Myometrial cell (primary cell): ENCODE measurements around the gene NOSTRIN. TPM values are rescaled to one million over a fixed set of nuclear protein-coding genes. Genes with fewer than 3 reads are reported as not detected.

Experiments
- total RNA-seq: library from RNA; depleted of rRNA; stranded (reverse); fragments of >200 nt; gene quantifications from 2 replicates; pipeline ENCODE4 v1.2.3, GENCODE V29; 2015

NOSTRIN gene, protein sequence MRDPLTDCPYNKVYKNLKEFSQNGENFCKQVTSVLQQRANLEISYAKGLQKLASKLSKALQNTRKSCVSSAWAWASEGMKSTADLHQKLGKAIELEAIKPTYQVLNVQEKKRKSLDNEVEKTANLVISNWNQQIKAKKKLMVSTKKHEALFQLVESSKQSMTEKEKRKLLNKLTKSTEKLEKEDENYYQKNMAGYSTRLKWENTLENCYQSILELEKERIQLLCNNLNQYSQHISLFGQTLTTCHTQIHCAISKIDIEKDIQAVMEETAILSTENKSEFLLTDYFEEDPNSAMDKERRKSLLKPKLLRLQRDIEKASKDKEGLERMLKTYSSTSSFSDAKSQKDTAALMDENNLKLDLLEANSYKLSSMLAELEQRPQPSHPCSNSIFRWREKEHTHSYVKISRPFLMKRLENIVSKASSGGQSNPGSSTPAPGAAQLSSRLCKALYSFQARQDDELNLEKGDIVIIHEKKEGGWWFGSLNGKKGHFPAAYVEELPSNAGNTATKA
- total RNA-seq = 0.18 and 0.29 TPM in 2 replicates

DNA sequence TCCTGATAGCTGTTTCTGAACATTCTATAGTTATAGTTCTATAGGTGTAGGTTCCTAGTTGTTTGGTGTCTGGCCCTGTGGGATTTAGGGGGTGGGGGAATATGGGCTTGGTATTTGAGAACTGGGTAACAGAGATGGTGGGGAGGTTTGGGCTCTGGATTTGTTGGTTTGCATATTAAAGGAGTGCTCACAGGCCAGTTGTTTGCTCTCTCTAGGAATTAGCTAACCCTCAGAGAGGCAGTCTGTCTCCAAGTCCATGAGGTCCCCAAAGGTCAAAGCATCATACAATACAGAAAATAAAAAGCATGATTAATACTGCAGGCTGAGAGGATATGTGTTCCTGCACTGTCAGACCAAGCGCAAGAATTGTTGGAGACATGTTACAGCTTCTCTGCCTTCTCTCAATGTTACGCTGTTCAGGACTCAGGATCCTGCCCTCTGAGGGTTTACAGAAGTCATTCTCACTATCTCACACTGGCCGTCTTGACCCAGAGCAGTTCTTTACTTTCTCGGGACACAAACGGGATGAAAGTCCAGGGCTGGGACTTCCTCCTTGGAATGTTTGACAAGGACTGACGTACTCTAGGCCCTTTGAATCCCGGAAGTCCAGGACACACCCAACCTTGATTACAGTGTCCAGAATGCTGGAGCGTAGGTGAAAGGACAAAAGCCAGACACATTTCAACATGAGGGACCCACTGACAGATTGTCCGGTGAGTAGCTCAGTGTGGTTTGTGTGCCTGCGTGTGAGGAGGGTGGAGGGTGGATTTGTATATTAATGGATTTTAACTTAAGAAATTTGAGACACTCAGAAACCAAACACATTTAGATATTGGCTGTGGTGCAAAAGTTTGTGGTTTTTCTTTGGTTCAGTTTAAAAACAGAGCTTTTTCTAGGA, at the start of gene NOSTRIN:
NOSTRIN (plus strand) TSS at position 677 of the 898 bp plus-strand sequence; CDS start at position 687, 10 bp downstream.

DNA sequence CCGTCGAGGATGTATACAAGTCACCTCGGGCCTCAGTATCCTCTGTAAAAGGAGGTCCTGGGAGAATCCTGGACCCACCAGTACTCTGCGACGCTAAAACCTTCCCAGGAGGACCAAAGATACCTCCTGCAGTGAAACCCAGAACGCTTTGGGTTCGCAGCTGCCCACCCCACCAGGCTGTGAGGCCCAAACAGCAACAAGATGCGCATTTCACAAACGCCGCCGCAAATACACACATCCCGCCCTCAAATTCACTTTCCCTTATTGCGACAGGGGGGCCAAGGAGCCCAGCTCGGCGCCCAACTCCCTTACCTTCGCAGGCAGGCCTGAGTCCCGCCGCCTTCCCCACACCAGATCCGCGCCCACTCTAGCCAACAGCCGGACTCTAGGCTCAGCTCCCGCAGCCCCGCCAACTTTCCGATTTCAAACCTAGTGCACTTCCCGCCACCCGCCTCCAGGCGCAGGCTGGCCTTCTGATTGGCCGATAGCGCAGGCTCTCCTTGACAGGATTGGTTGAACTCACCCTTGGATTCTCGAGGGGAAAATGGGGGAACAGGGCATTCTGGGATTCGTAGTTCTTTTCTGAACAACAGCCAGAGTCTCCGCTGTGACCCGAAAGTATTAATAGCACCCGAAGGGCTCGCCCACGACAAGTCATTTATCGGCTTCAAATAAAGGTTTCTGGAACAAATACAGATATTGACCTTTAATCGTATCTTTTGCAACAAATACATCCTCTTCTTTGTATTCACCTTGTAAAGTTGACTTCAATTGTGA, 87.8 kb downstream of the NOSTRIN start, which contains the start of gene SPC25:
SPC25 (minus strand) TSS at position 425 of the 777 bp plus-strand sequence. CDS start 911 bp downstream, outside the sequence.

DNA sequence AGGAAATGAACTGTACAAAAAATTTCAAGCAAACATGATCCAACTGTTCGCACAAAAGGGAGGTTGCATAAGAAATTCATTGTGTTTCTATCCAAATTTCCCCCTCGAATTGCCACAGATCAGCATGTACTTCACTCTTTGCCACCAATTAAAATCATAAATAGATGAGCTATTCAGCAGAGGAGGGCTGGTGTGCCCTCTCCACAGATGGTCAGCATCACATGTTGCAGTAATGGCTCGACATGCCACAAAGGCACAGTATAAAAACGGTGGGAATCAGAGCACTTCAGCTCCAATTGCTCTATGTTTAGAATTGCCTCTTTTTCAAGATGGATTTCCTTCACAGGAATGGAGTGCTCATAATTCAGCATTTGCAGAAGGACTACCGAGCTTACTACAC, 98.6 kb downstream of the NOSTRIN start, which contains the start of gene G6PC2:
G6PC2 (plus strand) TSS at position 289 of the 400 bp plus-strand sequence; CDS start at position 330, 41 bp downstream.

Other genes with a start within 250 kb of the NOSTRIN start
- 11.8 and 14.7 TPM in 2 replicates for gene SPC25, start 87.8 kb downstream of the NOSTRIN start, total RNA-seq
- gene G6PC2, start 98.7 kb downstream of the NOSTRIN start, total RNA-seq = not detected in 2 replicates
- not detected in 2 replicates for gene ABCB11, start 228.7 kb downstream of the NOSTRIN start, total RNA-seq